GM23338 (cell line): ENCODE results near the gene TMEM178B.

Experiments used
- CTCF ChIP-seq, 2 experiments: fragments of 200-600 bp in 1 of 2; sonication (generic) in 1 of 2; conservative IDR thresholded peaks; 2 replicates each; pipeline versions ENCODE4 v1.5.1 to v1.6.1; 2016 to 2017; ENCODE audit warnings: antibody characterized with exemption in 2 of 2, low read depth in 2 of 2, mild to moderate bottlenecking in 2 of 2, moderate library complexity in 1 of 2
- EZH2 ChIP-seq: fragments of 200-600 bp; sonication (generic); IDR thresholded peaks from one replicate; pipeline ENCODE4 v1.8.0; 2017; ENCODE audit warnings: antibody characterized with exemption, mild to moderate bottlenecking, low read depth; ENCODE audit not compliant: unreplicated experiment
- ZNF114 ChIP-seq: fragments of 250-450 bp; sonication (Bioruptor Pico); IDR thresholded peaks from 2 replicates; pipeline ENCODE4 v1.5.0; 2020; ENCODE audit warnings: mild to moderate bottlenecking, moderate library complexity

- TF ChIP-seq CTCF (conservative IDR thresholded peaks at IDR 0.05; ENCODE audit: low read depth in 2 of 2): peak; percentile 65 to 89
- TF ChIP-seq ZNF114 (CRISPR knock-in tag): no peak
- no peak for TF ChIP-seq EZH2
Observed at GRCh38 chr7:141220263-141220880, 146.5 kb downstream of the TMEM178B start.
